GM23338 (cell line): ENCODE measurements around the gene NEK2. TPM values are rescaled to one million over a fixed set of nuclear protein-coding genes. Genes with fewer than 3 reads are reported as not detected.

Experiments
- ATAC-seq: fragments of 200-7000 bp; cut with Tn5 transposase; 3 replicates; pipeline ENCODE4 v1.9.1; 2020
- DNase-seq: peaks from one replicate; pipeline ENCODE4 v3.0.0-alpha.2; 2015; ENCODE audit warnings: low spot score
- H2AFZ ChIP-seq: fragments of 200-600 bp; sonication (generic); 2 replicates; pipeline ENCODE4 v1.8.0; 2016; ENCODE audit warnings: antibody characterized with exemption, mild to moderate bottlenecking, moderate library complexity
- H3F3A ChIP-seq: fragments of 200-600 bp; sonication (generic); replicated peaks from 2 replicates; pipeline ENCODE4 v1.8.0; 2017; ENCODE audit warnings: antibody characterized with exemption, mixed run types, low read depth
- H3K27ac ChIP-seq: fragments of 200-600 bp; sonication (generic); 2 replicates; pipeline ENCODE4 v1.6.1; 2016; ENCODE audit warnings: low read depth
- H3K27me3 ChIP-seq: fragments of 200-600 bp; sonication (generic); 2 replicates; pipeline ENCODE4 v1.8.0; 2016; ENCODE audit warnings: mild to moderate bottlenecking, mixed run types, moderate library complexity; ENCODE audit not compliant: insufficient read depth
- H3K36me3 ChIP-seq: fragments of 200-600 bp; sonication (generic); 2 replicates; pipeline ENCODE4 v1.8.0; 2016; ENCODE audit warnings: mild to moderate bottlenecking; ENCODE audit not compliant: insufficient read depth
- H3K4me1 ChIP-seq: fragments of 200-600 bp; sonication (generic); 2 replicates; pipeline ENCODE4 v1.8.0; 2016; ENCODE audit warnings: mild to moderate bottlenecking, moderate library complexity; ENCODE audit not compliant: insufficient read depth
- H3K4me2 ChIP-seq: fragments of 200-600 bp; sonication (generic); 2 replicates; pipeline ENCODE4 v1.7.1; 2017; ENCODE audit warnings: mixed run types
- H3K4me3 ChIP-seq: fragments of 200-600 bp; sonication (generic); 2 replicates; pipeline ENCODE4 v1.6.1; 2016; ENCODE audit warnings: mixed run types
- H3K79me2 ChIP-seq: fragments of 200-600 bp; sonication (generic); replicated peaks from 2 replicates; pipeline ENCODE4 v1.8.0; 2017; ENCODE audit warnings: mild to moderate bottlenecking; ENCODE audit not compliant: insufficient read depth
- H3K9me2 ChIP-seq: fragments of 200-600 bp; sonication (generic); 2 replicates; pipeline ENCODE4 v1.8.0; 2017; ENCODE audit not compliant: insufficient read depth
- H4K20me1 ChIP-seq: fragments of 200-600 bp; sonication (generic); replicated peaks from 2 replicates; pipeline ENCODE4 v1.8.0; 2017; ENCODE audit warnings: mild to moderate bottlenecking; ENCODE audit not compliant: insufficient read depth
- H3K27ac Mint-ChIP-seq: 2 replicates; pipeline ENCODE4 v1.8.0; 2020; ENCODE audit warnings: inconsistent platforms, mild to moderate bottlenecking, moderate library complexity, mixed read lengths
- H3K27me3 Mint-ChIP-seq: 3 replicates; pipeline ENCODE4 v1.8.0; 2022; ENCODE audit warnings: low read depth, mild to moderate bottlenecking, moderate library complexity, mixed read lengths, inconsistent platforms; ENCODE audit not compliant: insufficient read depth, poor library complexity
- H3K36me3 Mint-ChIP-seq: 3 replicates; pipeline ENCODE4 v1.8.0; 2021; ENCODE audit warnings: low read depth, mild to moderate bottlenecking, inconsistent platforms, moderate library complexity, mixed read lengths
- H3K4me1 Mint-ChIP-seq: 3 replicates; pipeline ENCODE4 v1.8.0; 2020; ENCODE audit warnings: mild to moderate bottlenecking, inconsistent platforms, mixed read lengths
- H3K4me3 Mint-ChIP-seq: 3 replicates; pipeline ENCODE4 v1.8.0; 2021; ENCODE audit warnings: moderate library complexity, mild to moderate bottlenecking, inconsistent platforms, mixed read lengths
- H3K9me3 Mint-ChIP-seq: 3 replicates; pipeline ENCODE4 v1.8.0; 2020; ENCODE audit warnings: moderate library complexity, mild to moderate bottlenecking, inconsistent platforms, mixed read lengths
- CREB1 ChIP-seq: fragments of 250-450 bp; sonication (Bioruptor Pico); IDR thresholded peaks from 2 replicates; pipeline ENCODE4 v1.5.0; 2020; ENCODE audit warnings: low read depth, mild to moderate bottlenecking, moderate library complexity
- CTCF ChIP-seq, 2 experiments: fragments of 200-600 bp in 1 of 2; sonication (generic) in 1 of 2; conservative IDR thresholded peaks; 2 replicates each; pipeline versions ENCODE4 v1.5.1 to v1.6.1; 2016 to 2017; ENCODE audit warnings: antibody characterized with exemption in 2 of 2, low read depth in 2 of 2, mild to moderate bottlenecking in 2 of 2, moderate library complexity in 1 of 2
- ETS1 ChIP-seq: IDR thresholded peaks from 2 replicates; pipeline ENCODE4 v1.6.1; 2016; ENCODE audit warnings: antibody characterized with exemption
- EZH2 ChIP-seq: fragments of 200-600 bp; sonication (generic); IDR thresholded peaks from one replicate; pipeline ENCODE4 v1.8.0; 2017; ENCODE audit warnings: antibody characterized with exemption, mild to moderate bottlenecking, low read depth; ENCODE audit not compliant: unreplicated experiment
- EZH2phosphoT487 ChIP-seq: fragments of 200-600 bp; sonication (generic); IDR thresholded peaks from one replicate; pipeline ENCODE4 v1.8.1; 2018; ENCODE audit warnings: antibody characterized with exemption; ENCODE audit not compliant: unreplicated experiment
- NANOG ChIP-seq: IDR thresholded peaks from 2 replicates; pipeline ENCODE4 v1.6.1; 2016; ENCODE audit warnings: antibody characterized with exemption, borderline replicate concordance
- POLR2AphosphoS5 ChIP-seq: IDR thresholded peaks from 2 replicates; pipeline ENCODE4 v1.6.1; 2016; ENCODE audit warnings: antibody characterized with exemption, low read depth
- REST ChIP-seq: IDR thresholded peaks from one replicate; pipeline ENCODE4 v1.6.1; 2018; ENCODE audit warnings: antibody characterized with exemption; ENCODE audit not compliant: unreplicated experiment
- STAT1 ChIP-seq: IDR thresholded peaks from one replicate; pipeline ENCODE4 v1.6.1; 2016; ENCODE audit warnings: antibody characterized with exemption; ENCODE audit not compliant: unreplicated experiment
- ZNF331 ChIP-seq: fragments of 250-450 bp; sonication (Bioruptor Pico); IDR thresholded peaks from 2 replicates; pipeline ENCODE4 v1.5.0; 2020; ENCODE audit warnings: low read depth, mild to moderate bottlenecking, moderate library complexity
- polyA plus RNA-seq: library from polyadenylated mRNA; unstranded; fragments of >200 nt; fragmentation: Nextera tagmentation; extraction: Ambion mirVana; gene quantifications from 2 replicates; pipeline ENCODE4 v1.2.1, GENCODE V29; 2016
- total RNA-seq: library from RNA; depleted of rRNA; stranded (reverse); fragments of >200 nt; shearing (Covaris generic); gene quantifications from 2 replicates; pipeline ENCODE4 v1.2.3, GENCODE V29; 2014

The NEK2 gene
- total and polyA plus RNA-seq, 2 experiments from 2014 or later, result 17.0 to 24.9 TPM

- Mint-ChIP-seq H3K9me3 (no peaks in the 10 kb centered on the region), H3K27me3 (peaks cover 16% of the 10 kb centered on the region), H3K4me1 (peaks cover 7% of the 10 kb centered on the region; the same call in 2 of the 3 replicates), H3K27ac (no peak overlapping the region), H3K4me3 (peak overlapping the region; percentile 82), H3K36me3 (no peaks in the 10 kb centered on the region)
- no peaks in the 10 kb centered on the region for H3K4me1 ChIP-seq
- peak overlapping the region; percentile 94 for H3K4me2 ChIP-seq
- no peaks in the 10 kb centered on the region for H3F3A ChIP-seq
- no peaks in the 10 kb centered on the region for H3K79me2 ChIP-seq
- H3K36me3 ChIP-seq, result no peaks in the 10 kb centered on the region
- no peak overlapping the region for H3K27ac ChIP-seq
- DNase-seq (peak; percentile 69), ATAC-seq (peak; percentile 86)
- H3K9me2 ChIP-seq, result no peaks in the 10 kb centered on the region
- TF ChIP-seq EZH2 (no peak), POLR2AphosphoS5 (no peak), EZH2phosphoT487 (no peak), STAT1 (no peak), CTCF (conservative IDR thresholded peaks at IDR 0.05; ENCODE audit: low read depth in 2 of 2) (no peak), NANOG (no peak), ETS1 (no peak), CREB1 (CRISPR knock-in tag) (no peak), REST (no peak), ZNF331 (CRISPR knock-in tag) (no peak)
- H2AFZ ChIP-seq, result peak overlapping the region; percentile 99
- H4K20me1 ChIP-seq, result no peaks in the 10 kb centered on the region
- H3K4me3 ChIP-seq, result peak overlapping the region; percentile 78
- peaks cover 15% of the 10 kb centered on the region for H3K27me3 ChIP-seq
Observed at GRCh38 chr1:211699059-211699458, 23.6 kb upstream of the NEK2 start.
